Lung (tissue), 12 donors: ENCODE data around the gene CYB5B. TPM values are rescaled to one million over a fixed set of nuclear protein-coding genes. Genes with fewer than 3 reads are reported as not detected.

Experiments used
- ATAC-seq: fragments of 200-7000 bp; cut with Tn5 transposase; one replicate; pipeline ENCODE4 v1.9.1; 2020; ENCODE audit warnings: moderate number of reproducible peaks; ENCODE audit not compliant: insufficient read depth, low FRiP score
- DNase-seq, 3 donors: peaks; one replicate each; pipeline ENCODE4 v3.0.0-alpha.2; 2013 to 2017
- H3K27ac ChIP-seq, 2 donors: one replicate each; pipeline ENCODE4 v1.5.1; 2013; ENCODE audit warnings: mild to moderate bottlenecking in 2 of 2, moderate library complexity in 2 of 2, control low read depth in 1 of 2, inconsistent platforms in 1 of 2, low read depth in 1 of 2, low read length in 1 of 2
- H3K27me3 ChIP-seq, 3 donors: one replicate each; pipeline ENCODE4 v1.5.1; 2013; ENCODE audit warnings: low read length in 2 of 3; ENCODE audit not compliant: control insufficient read depth in 3 of 3, insufficient read depth in 3 of 3
- H3K36me3 ChIP-seq, 4 donors: one replicate each; pipeline ENCODE4 v1.5.1; 2013; ENCODE audit warnings: low read length in 4 of 4, mild to moderate bottlenecking in 1 of 4, moderate library complexity in 1 of 4; ENCODE audit not compliant: control insufficient read depth in 4 of 4, insufficient read depth in 4 of 4
- H3K4me1 ChIP-seq, 5 donors: one replicate each; pipeline ENCODE4 v1.5.1; 2013; ENCODE audit warnings: low read length in 5 of 5, mild to moderate bottlenecking in 2 of 5, moderate library complexity in 1 of 5; ENCODE audit not compliant: control insufficient read depth in 5 of 5, insufficient read depth in 5 of 5
- H3K4me3 ChIP-seq: one replicate; pipeline ENCODE4 v1.5.1; 2013; ENCODE audit warnings: mild to moderate bottlenecking, control low read depth, moderate library complexity
- H3K9ac ChIP-seq, 2 donors: one replicate each; pipeline ENCODE4 v1.5.1; 2013; ENCODE audit warnings: low read length in 2 of 2, control low read depth in 1 of 2; ENCODE audit not compliant: insufficient read depth in 1 of 2
- H3K9me3 ChIP-seq, 4 donors: one replicate each; pipeline ENCODE4 v1.5.1; 2013; ENCODE audit warnings: low read length in 3 of 4, mild to moderate bottlenecking in 1 of 4, moderate library complexity in 1 of 4; ENCODE audit not compliant: control insufficient read depth in 4 of 4, insufficient read depth in 3 of 4
- WGBS, 2 donors: extraction: QIAGEN DNeasy Blood & Tissue Kit; methylation state at CpG; one replicate each; pipeline ENCODE4 v1.1.7; 2013; 5-methylcytosine and 5-hydroxymethylcytosine counted together
- polyA plus RNA-seq, 2 donors: library from polyadenylated mRNA; stranded (reverse); fragments of 200-250 nt; gene quantifications; one replicate each; pipeline ENCODE4 v1.2.1, GENCODE V29; 2013
- total RNA-seq, 2 donors: library from RNA; depleted of rRNA in 1 of 2; stranded (reverse); fragments of >200 nt in 1 of 2; gene quantifications; one replicate each; pipeline ENCODE4 v1.2.1, GENCODE V29; 2014 to 2021
- TF ChIP-seq, protein P1 (sequence below): IDR thresholded peaks from 2 replicates; pipeline ENCODE4 v1.5.1; 2012; ENCODE audit warnings: mild to moderate bottlenecking; ENCODE audit errors: control extremely low read depth, extremely low read depth
- donor health status: control.
- donor health status: control.
- donor health status: Bipolar disorder and iron deficiency.
- donor health status: healthy.
- donor health status: DM: yes; HTN: yes; CAD: no.

CYB5B gene
- total and polyA plus RNA-seq, 4 donors = 68.1 to 103 (median 75.7) TPM

DNA sequence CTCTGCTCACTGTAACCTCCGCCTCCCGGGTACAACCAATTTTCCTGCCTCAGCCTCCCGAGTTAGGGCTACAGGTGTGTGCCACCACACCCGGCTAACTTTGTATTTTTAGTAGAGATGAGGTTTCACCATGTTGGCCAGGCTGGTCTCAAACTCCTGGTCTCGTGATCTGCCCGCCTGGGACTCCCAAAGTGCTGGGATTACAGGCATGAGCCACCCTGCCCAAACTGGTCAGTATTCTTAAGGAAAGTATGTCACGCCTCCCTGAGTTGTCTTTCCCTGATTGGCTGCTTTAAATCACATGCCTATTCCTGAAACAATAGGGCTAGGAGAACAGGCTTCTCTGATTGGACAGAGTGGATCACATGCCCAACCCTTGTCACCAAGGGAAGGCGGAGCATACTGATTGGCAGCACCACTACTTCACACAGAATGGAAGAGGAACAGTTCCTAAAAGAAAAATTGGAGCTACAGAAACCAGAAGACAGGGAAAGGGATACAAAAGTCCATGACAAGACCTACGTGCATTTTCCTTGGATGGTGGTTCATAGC lies 17.6 kb upstream of the CYB5B start:
- WGBS, 2 donors = 97% methylated on average over 9 of the region's 9 CpGs
- ATAC-seq (no peak), DNase-seq (no peak)
- Histone ChIP-seq H3K9ac (no peak overlapping the region), H3K36me3 (no peaks in the 10 kb centered on the region), H3K27ac (no peak overlapping the region), H3K27me3 (no peaks in the 10 kb centered on the region), H3K4me3 (no peak overlapping the region), H3K9me3 (no peaks in the 10 kb centered on the region), H3K4me1 (peaks cover 0 to 35% (median 7%) of the 10 kb centered on the region in 5 donors)
- TF ChIP-seq, protein P1, sequence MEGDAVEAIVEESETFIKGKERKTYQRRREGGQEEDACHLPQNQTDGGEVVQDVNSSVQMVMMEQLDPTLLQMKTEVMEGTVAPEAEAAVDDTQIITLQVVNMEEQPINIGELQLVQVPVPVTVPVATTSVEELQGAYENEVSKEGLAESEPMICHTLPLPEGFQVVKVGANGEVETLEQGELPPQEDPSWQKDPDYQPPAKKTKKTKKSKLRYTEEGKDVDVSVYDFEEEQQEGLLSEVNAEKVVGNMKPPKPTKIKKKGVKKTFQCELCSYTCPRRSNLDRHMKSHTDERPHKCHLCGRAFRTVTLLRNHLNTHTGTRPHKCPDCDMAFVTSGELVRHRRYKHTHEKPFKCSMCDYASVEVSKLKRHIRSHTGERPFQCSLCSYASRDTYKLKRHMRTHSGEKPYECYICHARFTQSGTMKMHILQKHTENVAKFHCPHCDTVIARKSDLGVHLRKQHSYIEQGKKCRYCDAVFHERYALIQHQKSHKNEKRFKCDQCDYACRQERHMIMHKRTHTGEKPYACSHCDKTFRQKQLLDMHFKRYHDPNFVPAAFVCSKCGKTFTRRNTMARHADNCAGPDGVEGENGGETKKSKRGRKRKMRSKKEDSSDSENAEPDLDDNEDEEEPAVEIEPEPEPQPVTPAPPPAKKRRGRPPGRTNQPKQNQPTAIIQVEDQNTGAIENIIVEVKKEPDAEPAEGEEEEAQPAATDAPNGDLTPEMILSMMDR = no peak

DNA sequence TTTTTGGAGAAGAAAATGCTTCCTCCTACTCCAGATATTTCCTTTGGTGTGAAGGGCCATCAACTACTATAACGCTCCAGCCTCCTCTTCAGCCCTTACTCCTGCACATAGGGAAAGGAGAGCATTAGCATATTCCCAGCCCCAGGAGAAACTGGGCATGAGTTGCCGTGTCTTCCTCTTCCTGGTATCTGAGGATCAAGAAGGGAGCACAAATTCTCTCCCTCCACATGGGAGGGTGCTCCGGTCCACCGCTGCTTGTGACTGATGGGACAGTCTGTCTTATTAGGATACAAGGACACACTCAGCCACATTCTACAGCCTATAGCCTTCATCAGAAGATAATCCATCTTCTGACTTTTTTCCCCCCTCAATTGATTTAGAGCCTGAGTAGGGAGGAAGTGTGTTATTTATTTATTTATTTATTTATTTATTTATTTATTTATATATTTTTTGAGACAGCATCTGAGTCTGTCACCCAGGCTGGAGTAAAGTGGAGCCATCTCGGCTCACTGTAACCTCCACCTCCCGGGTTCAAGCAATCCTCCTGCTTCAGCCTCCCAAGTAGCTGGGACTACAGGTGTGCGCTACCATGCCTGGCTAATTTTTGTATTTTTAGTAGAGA lies 16.6 kb upstream of the CYB5B start:
- TF ChIP-seq, protein P1 = no peak
- 82 to 89% methylated on average over 7 of the region's 7 CpGs for WGBS, 2 donors
- Histone ChIP-seq H3K4me3 (no peak overlapping the region), H3K36me3 (no peaks in the 10 kb centered on the region), H3K9me3 (no peaks in the 10 kb centered on the region), H3K9ac (no peak overlapping the region), H3K27me3 (no peaks in the 10 kb centered on the region), H3K4me1 (peaks cover 0 to 25% (median 7%) of the 10 kb centered on the region in 5 donors), H3K27ac (no peak overlapping the region)
- DNase-seq (no peak), ATAC-seq (no peak)

DNA sequence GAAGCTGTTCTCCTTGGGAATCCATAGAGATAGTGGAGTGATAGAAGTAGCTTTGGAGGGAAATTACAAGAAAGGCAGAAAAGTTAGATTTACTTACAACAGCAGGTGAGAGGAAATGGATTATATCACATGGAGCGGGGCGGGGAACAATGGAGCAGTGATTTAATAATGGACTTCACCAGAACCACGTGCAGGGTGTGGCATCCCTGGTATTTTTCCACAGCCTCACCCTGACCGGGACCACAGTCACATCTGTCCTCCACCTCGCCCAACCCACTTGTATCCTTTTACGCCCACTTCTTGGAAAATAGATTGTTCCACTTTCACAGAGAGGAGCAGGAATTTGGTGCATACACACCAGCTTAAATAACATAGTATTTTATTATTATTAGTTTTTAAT lies 15.9 kb upstream of the CYB5B start:
- H3K27me3 ChIP-seq = no peaks in the 10 kb centered on the region
- H3K36me3 ChIP-seq = no peaks in the 10 kb centered on the region
- no peak overlapping the region for H3K27ac ChIP-seq
- H3K9ac ChIP-seq = no peak overlapping the region
- 67 to 80% methylated on average over 6 of the region's 6 CpGs for WGBS, 2 donors
- H3K4me1 ChIP-seq = peaks cover 0 to 25% (median 7%) of the 10 kb centered on the region in 5 donors
- TF ChIP-seq, protein P1 = no peak
- H3K9me3 ChIP-seq = no peaks in the 10 kb centered on the region
- no peak for DNase-seq
- no peak overlapping the region for H3K4me3 ChIP-seq
- ATAC-seq = no peak
